Right renal cortex interstitium (tissue), 3 donors: Measurements from ENCODE around the gene SERINC3. TPM values are rescaled to one million over a fixed set of nuclear protein-coding genes. Genes with fewer than 3 reads are reported as not detected.

Experiments used
- DNase-seq, 3 donors: peaks; one replicate each; pipeline ENCODE4 v3.0.0-alpha.2; 2013; ENCODE audit warnings: low read depth in 3 of 3, low spot score in 2 of 3
- polyA plus RNA-seq, 3 donors: library from polyadenylated mRNA; unstranded; fragments of 120-200 nt; gene quantifications; one replicate each; pipeline ENCODE4 v1.2.1, GENCODE V29; 2013; ENCODE audit not compliant: insufficient read length in 3 of 3

SERINC3 gene
- polyA plus RNA-seq, 3 donors: 73.7 to 76.0 (median 75.4) TPM

DNA sequence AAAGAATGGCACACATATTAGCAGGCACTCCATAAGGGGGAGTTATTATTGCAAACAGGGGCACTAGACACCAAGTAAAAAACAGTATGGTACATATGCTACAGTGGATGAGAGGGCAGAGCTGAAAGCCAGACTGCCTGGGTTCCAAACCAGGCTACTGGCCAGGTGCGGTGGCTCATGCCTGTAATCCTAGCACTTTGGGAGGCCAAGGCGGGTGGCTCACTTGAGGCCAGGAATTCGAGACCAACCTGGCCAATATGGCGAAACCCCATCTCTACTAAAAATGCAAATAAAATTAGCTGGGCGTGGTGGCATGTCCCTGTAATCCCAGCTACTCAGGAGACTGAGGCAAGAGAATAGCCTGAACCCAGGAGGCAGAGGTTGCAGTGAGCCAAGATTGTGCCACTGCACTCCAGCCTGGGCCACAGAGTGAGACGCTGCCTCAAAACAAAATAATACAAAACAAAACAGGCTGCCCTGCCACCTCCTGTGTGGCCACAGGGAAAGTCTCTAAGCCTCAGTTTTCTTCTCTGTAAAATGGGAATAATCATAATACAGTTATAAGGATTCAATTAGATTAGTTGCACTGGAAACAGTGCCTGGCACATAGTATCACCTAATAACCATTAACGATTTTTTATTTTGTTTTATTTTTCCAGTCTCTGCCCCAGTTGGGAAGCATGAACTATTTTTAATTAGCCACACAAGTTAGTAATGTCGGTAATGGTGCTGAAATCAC, 53.7 kb downstream of the SERINC3 start:
- DNase-seq: no peak

DNA sequence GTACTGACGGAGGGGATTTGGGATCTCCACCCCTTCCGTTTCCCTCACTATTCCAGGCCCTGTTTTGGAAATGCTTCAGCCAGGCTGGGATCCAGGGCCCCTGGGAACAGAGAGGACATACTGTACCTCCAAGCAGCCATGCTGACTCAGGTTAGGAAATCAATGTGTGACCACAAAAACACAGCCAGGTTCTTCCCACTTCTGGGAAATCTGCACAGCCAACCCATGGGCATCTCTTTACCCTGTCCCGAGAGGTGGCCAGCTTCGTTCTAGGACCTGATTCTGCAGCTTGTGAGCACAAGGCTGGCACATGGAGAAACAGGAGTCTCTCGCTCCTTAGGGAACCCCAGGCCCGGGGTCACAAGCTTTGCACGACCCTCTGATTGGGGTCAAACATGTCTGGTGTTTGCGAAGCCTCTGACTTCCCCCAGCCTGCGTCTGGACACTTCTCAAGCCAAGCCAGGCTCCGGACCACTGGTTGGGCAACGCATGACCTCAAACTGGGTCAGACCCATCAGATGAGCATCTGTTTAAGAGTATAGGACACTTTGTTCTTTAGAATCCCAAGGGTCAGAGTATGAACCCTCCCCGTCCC, 54.5 kb downstream of the SERINC3 start:
- no peak for DNase-seq

DNA sequence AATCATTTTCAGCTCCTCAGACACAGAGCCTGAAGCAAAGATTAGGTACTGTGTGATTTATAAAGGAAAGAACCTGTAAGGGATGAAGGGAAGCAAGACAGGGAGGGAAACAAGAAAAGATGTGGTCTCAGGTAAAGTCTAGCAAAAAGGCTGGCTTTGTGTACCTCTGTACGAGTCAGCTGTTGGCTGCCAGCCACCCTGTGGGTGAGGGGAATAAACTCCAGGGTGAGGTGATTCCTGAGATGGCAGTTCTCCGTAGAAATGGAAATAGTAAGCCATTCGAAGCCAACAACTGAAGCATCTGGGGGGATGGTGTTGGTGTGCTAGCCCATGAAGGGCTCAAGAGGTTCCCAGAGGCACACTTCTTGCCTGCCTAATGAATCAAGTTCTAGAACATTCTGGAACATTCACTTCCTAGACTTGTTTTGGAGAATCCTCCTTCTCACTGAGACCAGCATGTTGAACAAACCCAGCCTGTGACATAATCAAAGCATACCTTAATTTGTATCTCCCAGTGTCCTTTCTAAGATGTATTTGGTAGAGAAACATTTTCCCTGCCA, 56.8 kb downstream of the SERINC3 start:
- no peak for DNase-seq

DNA sequence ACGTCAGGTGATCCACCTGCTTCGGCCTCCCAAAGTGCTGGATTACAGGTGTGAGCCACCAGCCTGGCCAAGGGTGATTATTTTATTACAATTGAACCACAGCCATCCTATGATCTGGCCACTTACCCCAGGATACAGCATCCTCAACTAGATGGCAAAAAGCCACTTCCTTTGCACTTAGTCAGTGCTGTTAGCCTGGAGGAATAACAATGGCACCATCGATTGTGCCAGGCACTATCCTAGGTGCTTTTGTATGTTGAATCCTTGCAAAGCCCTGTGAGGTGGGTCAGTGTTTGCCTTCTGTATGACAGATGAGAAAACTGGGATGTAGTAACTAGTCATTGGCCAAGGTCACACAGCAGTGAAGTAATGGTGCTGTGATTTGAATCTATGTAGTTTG, 57.4 kb downstream of the SERINC3 start:
- DNase-seq: no peak

DNA sequence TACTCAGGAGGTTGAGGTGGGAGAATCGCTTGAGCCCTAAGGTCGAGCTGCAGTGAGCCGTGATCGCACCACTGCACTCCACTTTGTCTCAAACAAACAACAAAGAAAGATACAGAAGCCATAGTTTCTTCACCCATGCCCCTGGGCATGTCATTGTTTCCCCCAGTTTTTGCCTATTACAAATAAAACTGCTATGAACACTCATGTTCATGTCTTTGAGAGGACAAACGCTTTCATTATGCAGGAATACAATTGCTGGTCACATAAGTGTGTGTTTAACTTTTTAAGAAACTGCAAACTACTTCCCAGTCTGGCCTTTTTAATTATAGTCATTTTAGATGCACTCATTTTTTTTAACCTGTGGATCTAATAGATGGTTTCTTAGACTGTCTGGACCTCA, 58.4 kb downstream of the SERINC3 start:
- no peak for DNase-seq

DNA sequence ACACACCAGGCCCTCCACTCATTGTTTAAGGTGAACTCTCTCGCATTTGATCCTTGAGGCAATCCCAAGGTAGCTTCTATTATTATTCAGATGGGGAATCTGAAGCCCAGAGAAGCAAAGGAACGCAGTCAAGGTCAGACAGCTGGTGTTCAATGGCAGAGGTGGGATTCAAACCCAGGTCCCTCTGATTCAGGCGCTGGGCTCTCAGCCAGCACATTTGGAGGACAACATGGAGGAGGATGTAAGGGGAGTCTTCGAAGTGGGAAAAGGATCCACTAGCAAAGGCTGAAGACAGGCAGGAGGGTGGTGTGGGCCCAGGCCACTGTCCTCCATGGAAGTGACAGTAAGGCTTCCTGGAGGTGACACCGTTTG, 60.1 kb downstream of the SERINC3 start:
- DNase-seq: no peak

DNA sequence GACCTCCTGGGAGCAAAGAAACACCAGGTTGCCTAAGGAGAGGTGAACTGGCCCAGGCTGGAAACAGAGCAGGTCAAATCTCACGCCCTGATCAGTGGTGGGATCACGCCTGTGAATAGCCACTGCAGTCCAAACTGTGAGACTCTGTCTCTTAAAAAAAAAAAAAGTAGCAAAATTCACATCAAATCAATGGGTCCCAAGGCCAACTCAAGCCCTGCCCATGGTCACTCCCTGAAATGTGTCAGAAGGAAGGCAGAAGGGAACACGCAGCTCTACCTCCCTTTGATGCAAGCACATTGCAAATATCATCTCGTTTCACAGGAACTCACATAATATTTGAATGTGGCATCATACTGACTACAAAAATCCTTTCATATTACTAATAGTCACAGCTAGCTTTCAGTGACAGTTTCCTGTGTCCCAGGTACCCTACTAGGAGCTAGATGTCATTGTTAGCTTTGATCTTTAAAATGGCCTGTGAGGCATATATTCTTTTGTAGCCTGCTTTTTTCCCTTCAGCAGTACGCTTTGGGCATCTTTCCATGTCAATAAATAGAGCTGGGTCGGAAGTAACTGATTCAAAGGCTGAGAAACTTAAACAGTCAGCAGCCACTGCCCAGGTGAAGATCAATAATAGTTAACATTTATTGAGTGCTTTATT, 60.6 kb downstream of the SERINC3 start:
- DNase-seq: no peak

DNA sequence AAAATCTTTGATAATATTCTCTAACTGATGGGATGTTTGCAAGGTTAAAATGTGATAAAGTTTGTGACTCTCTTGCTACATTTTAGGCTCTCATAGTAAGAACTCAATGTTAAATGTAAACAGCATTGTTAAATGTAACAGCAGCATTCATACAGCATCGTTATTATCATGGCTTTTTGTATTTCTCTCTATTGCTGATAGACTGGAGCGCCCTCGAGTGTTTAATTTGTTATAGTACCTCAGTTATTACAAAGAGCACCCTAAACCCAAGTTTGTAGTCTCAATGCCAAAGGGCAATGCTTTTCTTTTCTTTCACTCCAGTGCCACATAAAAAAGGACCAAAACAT, 61.1 kb downstream of the SERINC3 start:
- DNase-seq: no peak

DNA sequence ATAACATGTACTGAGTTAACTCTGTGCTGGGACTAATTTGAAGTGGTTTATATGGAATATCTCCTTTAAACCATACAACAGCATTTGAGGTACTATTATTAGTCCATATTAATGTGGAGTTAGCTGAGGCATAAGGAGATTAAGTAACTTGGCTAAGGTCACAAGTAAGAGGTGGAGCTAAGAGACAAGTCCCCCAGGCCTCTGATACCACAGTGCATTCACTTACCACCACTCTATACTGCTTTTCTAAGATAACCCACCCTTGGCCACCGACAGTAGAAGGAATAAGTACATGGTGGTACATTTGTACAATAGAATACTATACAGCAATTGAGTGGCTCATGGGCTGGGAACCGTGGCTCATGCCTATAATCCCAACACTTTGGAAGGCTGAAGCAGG, 62.6 kb downstream of the SERINC3 start:
- DNase-seq: no peak

DNA sequence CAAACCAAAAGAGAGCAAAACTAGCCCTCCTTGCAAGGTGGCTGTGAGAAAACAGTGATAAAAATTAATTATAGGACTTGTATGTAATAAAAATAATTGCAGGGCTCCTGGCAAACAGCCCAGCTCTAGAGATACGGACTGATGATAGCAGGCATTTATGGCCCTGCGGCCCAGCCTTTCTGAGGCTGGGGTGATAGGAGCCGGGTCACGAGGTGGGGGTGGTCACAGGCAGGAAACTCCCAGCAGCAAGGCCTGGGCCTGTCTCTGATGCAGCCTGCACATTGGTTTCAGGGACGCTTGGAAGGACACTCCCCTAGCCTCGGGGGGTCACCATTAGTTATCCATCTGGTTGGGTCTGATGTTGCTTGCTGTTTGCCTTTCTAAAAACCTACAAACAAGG, 64.9 kb downstream of the SERINC3 start:
- no peak for DNase-seq

DNA sequence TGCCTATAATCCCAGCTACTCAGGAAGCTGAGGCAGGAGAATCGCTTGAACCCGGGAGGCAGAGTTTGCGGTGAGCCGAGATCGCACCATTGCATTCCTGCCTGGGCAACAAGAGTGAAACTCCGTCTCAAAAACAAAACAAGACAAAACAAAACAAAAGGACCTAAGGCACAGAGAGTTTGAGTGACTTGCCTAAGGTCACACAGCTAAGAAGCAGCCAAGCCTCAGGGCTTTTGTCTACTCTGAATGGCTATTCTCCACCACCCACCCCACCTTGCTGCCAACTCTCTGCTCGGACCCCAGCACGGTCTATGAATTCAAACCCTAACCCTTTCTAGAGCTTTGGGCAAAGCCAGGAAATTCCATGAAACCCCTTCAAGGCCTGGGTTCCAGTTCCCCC, 65.3 kb downstream of the SERINC3 start:
- no peak for DNase-seq

DNA sequence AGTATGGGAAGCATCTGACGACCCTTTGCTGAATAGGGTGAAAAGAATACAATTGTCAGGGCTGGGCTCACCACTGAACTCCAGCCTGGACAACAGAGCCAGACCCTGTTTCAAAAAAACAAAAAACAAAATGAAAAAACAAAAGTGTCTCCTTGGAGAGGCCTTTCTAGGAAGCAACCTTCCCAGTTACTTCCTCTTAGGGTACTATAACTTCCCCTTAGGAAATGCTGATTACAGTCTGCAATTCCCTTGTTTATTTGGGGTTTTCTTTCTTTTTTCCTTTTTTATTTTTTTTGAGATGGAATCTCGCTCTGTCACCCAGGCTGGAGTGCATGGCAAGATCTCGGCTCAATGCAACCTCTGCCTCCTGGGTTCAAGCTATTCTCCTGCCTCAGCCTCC, 66.7 kb downstream of the SERINC3 start:
- no peak for DNase-seq

DNA sequence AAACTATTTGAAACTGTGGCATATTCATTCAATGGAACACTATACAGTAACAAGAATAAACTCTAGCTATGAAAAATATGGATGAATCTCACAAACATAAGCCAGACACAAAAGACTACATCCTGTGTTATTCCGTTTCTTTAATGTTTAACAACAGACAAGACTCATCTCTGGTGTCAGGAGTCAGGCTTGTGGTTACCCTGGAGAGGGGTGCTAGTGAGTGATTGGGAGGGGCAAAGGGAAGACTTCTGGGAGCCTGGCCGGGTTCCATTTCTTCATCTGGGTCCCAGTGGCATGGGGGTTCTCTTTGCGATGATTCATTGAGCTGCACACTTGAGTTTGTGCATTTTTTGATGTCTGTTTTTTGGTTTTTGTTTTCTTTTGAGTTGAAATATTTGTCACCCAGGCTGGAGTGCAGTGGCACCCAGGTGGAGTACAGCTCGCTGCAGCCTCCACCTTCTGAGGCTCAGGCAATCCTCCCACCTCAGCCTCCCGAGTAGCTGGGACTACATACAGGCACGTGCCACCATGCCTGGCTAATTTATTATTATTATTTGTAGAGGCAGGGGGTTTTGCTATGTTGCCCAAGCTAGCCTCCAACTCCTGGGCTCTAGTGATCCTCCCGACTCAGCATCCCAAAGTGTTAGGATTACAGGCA, 67.4 kb downstream of the SERINC3 start:
- no peak for DNase-seq

DNA sequence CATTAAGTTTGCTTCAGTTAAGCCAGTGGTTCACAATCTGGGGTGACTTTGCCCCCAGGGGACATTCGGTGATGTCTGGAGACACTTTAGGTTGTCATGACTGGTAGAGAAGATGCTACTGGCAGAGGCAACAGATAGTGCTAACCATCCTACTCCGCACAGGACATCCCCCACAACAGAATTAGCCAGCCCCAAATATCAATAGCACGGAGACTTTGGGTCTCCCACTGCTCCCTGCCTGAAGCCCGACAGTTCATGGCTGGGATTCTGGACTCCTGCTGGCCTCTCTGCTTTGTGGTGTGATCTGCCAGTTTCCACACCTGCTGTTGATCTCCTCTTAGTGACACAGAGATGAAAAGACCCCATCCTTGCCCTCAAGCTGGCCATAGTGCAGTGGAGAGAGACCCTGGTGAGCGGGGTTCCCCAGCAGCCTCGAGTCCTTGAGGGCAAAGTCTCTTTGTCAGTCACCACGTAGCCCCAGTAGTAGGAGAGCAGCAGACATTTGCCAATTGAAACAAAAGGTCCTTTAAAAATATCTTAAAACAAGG, 70.9 kb downstream of the SERINC3 start:
- no peak for DNase-seq

DNA sequence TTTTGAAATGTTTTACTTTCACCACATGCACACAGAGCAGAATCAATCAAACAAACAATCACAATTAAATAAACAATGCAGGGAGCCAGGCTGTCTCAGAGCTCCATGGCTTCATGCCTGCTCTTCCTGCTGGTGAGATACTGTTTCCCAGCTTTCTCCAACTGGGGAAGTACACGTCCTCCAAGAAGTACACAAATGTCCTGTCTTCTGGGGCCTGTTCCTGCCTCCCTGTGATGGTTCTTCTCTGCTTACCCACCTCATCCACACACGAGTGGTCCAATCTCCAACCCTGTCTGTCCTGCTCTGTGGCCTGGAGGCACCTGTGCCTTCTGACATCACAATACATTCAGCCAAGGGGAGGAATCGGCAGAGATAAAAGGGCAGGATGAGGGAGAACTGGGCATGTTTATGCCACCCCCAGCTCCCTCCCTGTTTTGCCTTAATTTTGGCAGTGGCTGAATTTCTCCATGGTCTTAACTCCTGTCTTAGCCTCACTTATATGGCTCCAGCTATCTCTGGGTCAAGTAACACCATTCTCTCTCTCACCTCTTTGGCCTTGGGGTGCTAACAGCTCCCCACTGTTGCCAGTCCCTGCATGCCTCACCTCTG, 71.5 kb downstream of the SERINC3 start:
- DNase-seq: no peak

DNA sequence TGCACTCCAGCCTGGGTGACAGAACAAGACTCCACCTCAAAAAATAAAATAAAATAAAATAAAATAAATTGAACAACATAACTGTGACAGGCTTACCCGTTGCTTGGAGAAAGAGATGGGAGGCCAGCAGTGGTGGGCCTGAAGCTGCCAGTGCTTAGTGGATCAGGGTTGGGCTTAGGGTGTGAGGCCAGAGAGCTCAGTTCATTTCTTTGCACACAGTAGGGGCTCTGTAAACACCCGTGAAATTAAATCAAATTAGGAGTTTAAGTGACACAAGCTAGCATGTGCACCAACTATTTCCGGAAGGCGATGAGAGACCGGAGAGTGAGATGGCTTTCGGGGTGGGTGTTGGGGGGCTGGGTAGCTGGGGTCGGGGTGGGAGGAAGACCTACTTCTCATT, 72.0 kb downstream of the SERINC3 start:
- no peak for DNase-seq

DNA sequence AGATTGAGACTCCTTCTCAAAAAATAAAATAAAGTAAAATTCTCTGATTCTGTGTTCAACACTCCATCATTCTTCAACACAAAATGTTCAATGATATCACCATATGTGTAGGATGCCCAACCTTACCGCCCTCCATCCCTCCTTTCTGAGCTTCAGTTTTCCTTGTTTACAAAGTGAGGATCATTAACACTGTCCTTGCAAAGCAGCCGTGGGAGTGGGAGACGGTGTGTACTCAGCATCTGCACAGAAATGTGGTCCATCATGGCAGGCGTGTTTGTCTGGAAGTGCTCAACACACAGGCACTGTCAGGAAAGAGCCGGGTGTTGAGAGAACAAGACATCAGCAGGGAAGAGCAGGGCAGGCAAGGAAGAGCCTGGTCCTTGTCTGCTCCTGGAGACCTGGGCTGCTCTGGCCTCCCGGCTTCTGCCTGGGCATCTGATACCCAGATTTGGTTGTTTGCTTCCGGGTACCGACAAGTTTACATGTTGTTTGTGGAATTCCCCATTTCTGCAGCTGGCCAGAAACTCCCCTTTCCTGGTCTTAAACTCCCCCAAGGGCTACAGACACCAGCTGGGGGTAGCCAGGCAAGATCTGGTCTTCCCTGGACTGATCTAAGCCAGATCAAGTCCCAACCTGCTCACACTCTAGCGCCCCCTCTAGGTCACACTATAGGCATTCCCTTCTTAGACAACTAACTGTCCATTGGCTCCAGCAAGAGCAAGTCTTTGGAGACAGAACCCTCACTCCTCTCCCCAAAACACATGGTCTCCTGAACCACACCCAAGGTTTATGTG, 72.9 kb downstream of the SERINC3 start:
- DNase-seq: no peak

DNA sequence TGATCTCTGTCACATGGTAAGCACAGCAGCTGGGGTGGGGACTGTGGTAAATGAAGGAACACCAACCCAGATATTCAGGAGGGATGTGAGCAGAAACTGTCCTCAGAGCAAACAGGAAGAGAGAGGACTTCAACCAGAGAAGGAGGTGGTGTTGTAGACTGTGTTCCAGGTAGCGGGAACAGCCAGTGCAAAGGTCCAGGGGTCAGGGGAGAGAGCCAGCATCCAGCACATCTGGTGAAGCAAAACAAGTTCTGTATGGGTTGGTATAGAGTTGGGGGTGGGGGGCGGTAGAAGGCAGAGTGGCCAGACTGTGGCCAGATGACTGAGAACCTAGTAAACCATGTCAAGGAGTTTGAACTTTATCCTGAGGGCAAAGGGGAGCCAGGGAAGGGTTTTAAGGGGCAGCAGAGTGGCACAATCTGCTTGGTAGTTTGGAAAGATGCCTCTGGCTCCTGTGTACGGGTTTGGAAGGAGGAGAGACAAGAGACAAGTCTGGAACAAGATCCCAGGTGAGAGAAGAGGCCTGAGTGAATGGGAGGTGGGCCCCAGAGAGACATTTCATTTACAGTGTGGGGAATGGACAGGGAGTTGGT, 73.9 kb downstream of the SERINC3 start:
- DNase-seq: no peak
